AG09319 (cell line): ENCODE measurements around the gene SPOCK1.

Source experiments
- DNase-seq: peaks from one replicate; pipeline ENCODE4 v3.0.0-alpha.2; 2010; ENCODE audit warnings: low read depth; ENCODE audit errors: extremely low read depth
- TF ChIP-seq, protein P1 (sequence below): IDR thresholded peaks from 2 replicates; pipeline ENCODE4 v1.5.1; 2011; ENCODE audit warnings: low read depth, mild to moderate bottlenecking, inconsistent platforms, low read length, moderate library complexity

Gene SPOCK1

GRCh38 chr5:137280656-137281055 lies 218.5 kb downstream of the SPOCK1 start:
- DNase-seq, result no peak
- TF ChIP-seq, protein P1, sequence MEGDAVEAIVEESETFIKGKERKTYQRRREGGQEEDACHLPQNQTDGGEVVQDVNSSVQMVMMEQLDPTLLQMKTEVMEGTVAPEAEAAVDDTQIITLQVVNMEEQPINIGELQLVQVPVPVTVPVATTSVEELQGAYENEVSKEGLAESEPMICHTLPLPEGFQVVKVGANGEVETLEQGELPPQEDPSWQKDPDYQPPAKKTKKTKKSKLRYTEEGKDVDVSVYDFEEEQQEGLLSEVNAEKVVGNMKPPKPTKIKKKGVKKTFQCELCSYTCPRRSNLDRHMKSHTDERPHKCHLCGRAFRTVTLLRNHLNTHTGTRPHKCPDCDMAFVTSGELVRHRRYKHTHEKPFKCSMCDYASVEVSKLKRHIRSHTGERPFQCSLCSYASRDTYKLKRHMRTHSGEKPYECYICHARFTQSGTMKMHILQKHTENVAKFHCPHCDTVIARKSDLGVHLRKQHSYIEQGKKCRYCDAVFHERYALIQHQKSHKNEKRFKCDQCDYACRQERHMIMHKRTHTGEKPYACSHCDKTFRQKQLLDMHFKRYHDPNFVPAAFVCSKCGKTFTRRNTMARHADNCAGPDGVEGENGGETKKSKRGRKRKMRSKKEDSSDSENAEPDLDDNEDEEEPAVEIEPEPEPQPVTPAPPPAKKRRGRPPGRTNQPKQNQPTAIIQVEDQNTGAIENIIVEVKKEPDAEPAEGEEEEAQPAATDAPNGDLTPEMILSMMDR, result no peak

GRCh38 chr5:137279521-137280231 lies 219.4 kb downstream of the SPOCK1 start:
- no peak for DNase-seq
- TF ChIP-seq, protein P1, result no peak

- no peak for DNase-seq
- TF ChIP-seq, protein P1, result no peak
Measured at GRCh38 chr5:137278476-137278875, 220.7 kb downstream of the SPOCK1 start.

- no peak for DNase-seq
- TF ChIP-seq, protein P1, result no peak
Measured at GRCh38 chr5:137275083-137275482, 224.0 kb downstream of the SPOCK1 start.

GRCh38 chr5:137273511-137273910 lies 225.6 kb downstream of the SPOCK1 start:
- TF ChIP-seq, protein P1, result no peak
- no peak for DNase-seq

DNA sequence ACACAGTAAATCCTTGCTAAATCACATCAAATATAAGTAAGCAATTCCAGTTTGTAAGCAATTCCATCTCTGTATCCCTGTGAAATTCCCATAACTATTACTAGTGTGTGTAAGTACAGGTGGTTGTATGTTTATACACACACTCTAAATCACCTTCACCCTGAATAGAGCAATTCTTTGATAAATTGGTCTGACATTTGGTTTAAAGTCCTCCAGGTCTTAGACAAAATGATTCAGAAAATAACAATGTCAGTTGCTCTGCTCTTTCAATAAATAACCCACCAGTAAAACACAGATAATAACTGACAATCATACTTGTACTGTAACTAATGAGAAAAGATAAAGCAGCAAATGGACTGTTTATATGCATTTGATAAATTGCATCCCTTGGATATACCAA lies 226.3 kb downstream of the SPOCK1 start:
- TF ChIP-seq, protein P1, result no peak

DNA sequence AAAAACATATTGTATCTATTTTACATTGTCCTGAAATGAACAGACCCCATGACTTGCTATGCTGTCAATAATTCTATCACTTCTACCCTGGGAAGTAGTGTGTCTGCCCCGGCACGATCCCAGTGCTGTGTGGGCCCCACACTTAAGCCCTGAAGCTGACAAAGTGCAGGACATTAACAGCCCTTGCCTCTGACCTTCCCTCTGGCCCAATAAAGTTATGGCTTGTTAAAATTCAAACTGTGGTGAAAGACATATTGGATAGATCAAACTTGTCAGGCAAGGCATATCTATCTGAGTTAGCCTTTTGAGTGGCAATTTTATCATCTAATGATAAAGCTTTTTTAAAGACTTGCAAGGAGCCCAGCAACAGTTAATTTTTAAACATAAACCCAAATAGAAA lies 229.2 kb downstream of the SPOCK1 start:
- TF ChIP-seq, protein P1, result no peak

More for the DNA sequence above, 226.3 kb downstream of the SPOCK1 start:
- DNase-seq, result no peak

More for the DNA sequence above, 229.2 kb downstream of the SPOCK1 start:
- DNase-seq, result no peak
